IMR-90 (cell line): ENCODE measurements around the gene GBF1. TPM values are rescaled to one million over a fixed set of nuclear protein-coding genes. Genes with fewer than 3 reads are reported as not detected.

Source experiments
- ATAC-seq: fragments of 200-7000 bp; cut with Tn5 transposase; 2 replicates; pipeline ENCODE4 v1.9.1; 2020; ENCODE audit warnings: low read depth, mild to moderate bottlenecking, moderate library complexity
- BruUV-seq: library from RNA; stranded (reverse); fragments of 400-500 nt; replicated peaks from 2 replicates; lab custom pipeline; 2021; lab: Mats Ljungman, UMichigan
- CTCF ChIA-PET: fragments of 300-600 bp; formaldehyde crosslinking; extraction: SDS; loops from one replicate; lab custom pipeline; 2021; ENCODE audit warnings: antibody characterized with exemption; lab: Yijun Ruan, JAX
- POLR2A ChIA-PET: fragments of 300-600 bp; sonication (Branson Sonifier 250); formaldehyde crosslinking; loops from one replicate; lab custom pipeline; 2022; ENCODE audit warnings: antibody characterized with exemption; ENCODE audit not compliant: unreplicated experiment; lab: Charles Lee
- DNase-seq: peaks from one replicate; pipeline ENCODE4 v3.0.0; 2013
- H2AFZ ChIP-seq: replicated peaks from 2 replicates; pipeline ENCODE3; 2013; ENCODE audit warnings: low read length, mild to moderate bottlenecking; ENCODE audit not compliant: poor library complexity
- H2AK5ac ChIP-seq: 2 replicates; pipeline ENCODE4 v1.6.1; 2013; ENCODE audit warnings: low read depth, low read length, inconsistent platforms
- H2AK9ac ChIP-seq: replicated peaks from 2 replicates; pipeline ENCODE3; 2013; ENCODE audit warnings: mild to moderate bottlenecking, low read depth, low read length, moderate library complexity; ENCODE audit not compliant: poor library complexity
- H2BK120ac ChIP-seq: 2 replicates; pipeline ENCODE4 v1.6.1; 2013; ENCODE audit warnings: low read depth, low read length, inconsistent platforms
- H2BK15ac ChIP-seq: 3 replicates; pipeline ENCODE4 v1.6.1; 2013; ENCODE audit warnings: low read depth, low read length, inconsistent platforms
- H2BK20ac ChIP-seq: 2 replicates; pipeline ENCODE4 v1.6.1; 2013; ENCODE audit warnings: low read depth, mild to moderate bottlenecking, inconsistent platforms, low read length, moderate library complexity
- H2BK5ac ChIP-seq: 2 replicates; pipeline ENCODE4 v1.6.1; 2013; ENCODE audit warnings: mild to moderate bottlenecking, low read depth, low read length, inconsistent platforms; ENCODE audit not compliant: poor library complexity, severe bottlenecking
- H3K14ac ChIP-seq: replicated peaks from 2 replicates; pipeline ENCODE4 v1.6.1; 2013; ENCODE audit warnings: low read depth, low read length, inconsistent platforms
- H3K18ac ChIP-seq: 2 replicates; pipeline ENCODE4 v1.6.1; 2013; ENCODE audit warnings: low read depth, low read length, control low read depth
- H3K23ac ChIP-seq: 2 replicates; pipeline ENCODE4 v1.6.1; 2013; ENCODE audit warnings: low read depth, low read length, inconsistent platforms
- H3K27ac ChIP-seq: 2 replicates; pipeline ENCODE4 v1.5.1; 2013; ENCODE audit warnings: mild to moderate bottlenecking, control low read depth, low read length; ENCODE audit not compliant: insufficient read depth
- H3K27me3 ChIP-seq: 2 replicates; pipeline ENCODE4 v1.6.1; 2013; ENCODE audit warnings: low read length; ENCODE audit not compliant: control insufficient read depth, insufficient read depth
- H3K36me3 ChIP-seq: 2 replicates; pipeline ENCODE4 v1.6.1; 2013; ENCODE audit warnings: low read length, mixed read lengths; ENCODE audit not compliant: control insufficient read depth, insufficient read depth
- H3K4ac ChIP-seq: 2 replicates; pipeline ENCODE4 v1.6.1; 2013; ENCODE audit warnings: low read depth, low read length, inconsistent platforms
- H3K4me1 ChIP-seq: 2 replicates; pipeline ENCODE4 v1.6.1; 2013; ENCODE audit warnings: low read length, mixed read lengths; ENCODE audit not compliant: control insufficient read depth, insufficient read depth
- H3K4me2 ChIP-seq: 2 replicates; pipeline ENCODE4 v1.6.1; 2013; ENCODE audit warnings: low read depth, mild to moderate bottlenecking, control low read depth, low read length, moderate library complexity
- H3K4me3 ChIP-seq: 2 replicates; pipeline ENCODE4 v1.5.1; 2013; ENCODE audit warnings: low read depth, mild to moderate bottlenecking, control low read depth, low read length, moderate library complexity; ENCODE audit not compliant: insufficient read depth
- H3K56ac ChIP-seq: 2 replicates; pipeline ENCODE4 v1.6.1; 2013; ENCODE audit warnings: low read length, inconsistent platforms; ENCODE audit not compliant: insufficient read depth; ENCODE audit errors: extremely low read depth
- H3K79me1 ChIP-seq, 2 experiments: 2 replicates each; pipeline ENCODE4 v1.6.1; 2013; ENCODE audit warnings: low read length in 2 of 2, inconsistent platforms in 1 of 2, low read depth in 1 of 2
- H3K9ac ChIP-seq: 2 replicates; pipeline ENCODE4 v1.6.1; 2013; ENCODE audit warnings: low read depth, low read length, control low read depth
- H3K9me1 ChIP-seq: 2 replicates; pipeline ENCODE4 v1.6.1; 2013; ENCODE audit warnings: low read length, inconsistent platforms; ENCODE audit not compliant: insufficient read depth
- H3K9me3 ChIP-seq: 2 replicates; pipeline ENCODE4 v1.6.1; 2013; ENCODE audit warnings: low read length; ENCODE audit not compliant: control insufficient read depth, insufficient read depth
- H4K20me1 ChIP-seq: 2 replicates; pipeline ENCODE4 v1.6.1; 2013; ENCODE audit warnings: low read length, inconsistent platforms; ENCODE audit not compliant: insufficient read depth
- H4K5ac ChIP-seq: 2 replicates; pipeline ENCODE4 v1.6.1; 2013; ENCODE audit warnings: mild to moderate bottlenecking, low read depth, low read length, control low read depth
- H4K8ac ChIP-seq, 2 experiments: 2 replicates each; pipeline ENCODE4 v1.6.1; 2013; ENCODE audit warnings: low read depth in 2 of 2, low read length in 2 of 2, control low read depth in 1 of 2, inconsistent platforms in 1 of 2
- H4K91ac ChIP-seq: 2 replicates; pipeline ENCODE4 v1.6.1; 2013; ENCODE audit warnings: low read depth, low read length, inconsistent platforms; ENCODE audit not compliant: insufficient read depth
- MAFK ChIP-seq: IDR thresholded peaks from 2 replicates; pipeline ENCODE4 v1.6.1; 2012; ENCODE audit warnings: low read depth, low read length, improper control_type of control experiment
- RCOR1 ChIP-seq: IDR thresholded peaks from 2 replicates; pipeline ENCODE4 v1.6.1; 2012; ENCODE audit warnings: mild to moderate bottlenecking, low read length, improper control_type of control experiment; ENCODE audit not compliant: insufficient replicate concordance
- WGBS, 2 experiments: methylation state at CpG; one replicate each; pipeline versions ENCODE4 v1.1.5 to v1.1.7; 2013; ENCODE audit warnings: missing lambda C conversion rate in 2 of 2; ENCODE audit not compliant: insufficient read length in 1 of 2; ENCODE audit errors: extremely low coverage in 2 of 2; 5-methylcytosine and 5-hydroxymethylcytosine counted together
- dilution Hi-C: fragments of 300-500 bp; cut with HindIII; formaldehyde crosslinking; loops from one replicate; pipeline ENCODE4 v1.14.3; 2018; ENCODE audit warnings: low sequenced_read_pairs; ENCODE audit not compliant: unreplicated experiment
- in situ Hi-C: fragments of 300-500 bp; cut with MboI; formaldehyde crosslinking; loops from 3 replicates; pipeline ENCODE4 v1.14.3; 2019; ENCODE audit warnings: low sequenced_read_pairs, inconsistent platforms, mixed read lengths
- intact Hi-C: fragments of 100-400 bp; cut with micrococcal nuclease; formaldehyde crosslinking; loops from 2 replicates; pipeline ENCODE4 v1.10.0; 2022
- polyA plus RNA-seq, 3 experiments: library from polyadenylated mRNA; depleted of rRNA; stranded (reverse); fragments of >200 nt; gene quantifications; 2 replicates each; pipeline ENCODE4 v1.2.3, GENCODE V29; 2012; ENCODE audit warnings: low replicate concordance in 1 of 3
- total RNA-seq: library from RNA; depleted of rRNA; stranded (reverse); fragments of >200 nt; gene quantifications from 2 replicates; pipeline ENCODE4 v1.2.3, GENCODE V29; 2012

The GBF1 gene
- total and polyA plus RNA-seq, 2 of the 4 experiments (the other 2 are of a cell fraction), result 38.7 to 40.1 TPM

GRCh38 chr10:102281102-102281487 lies 35.8 kb downstream of the GBF1 start:
- TF ChIP-seq RCOR1, result no peak
- no peak for TF ChIP-seq MAFK
- Histone ChIP-seq H2BK15ac (no peak overlapping the region), H4K91ac (no peak overlapping the region), H2BK20ac (no peak overlapping the region), H2AK5ac (no peak overlapping the region), H3K9me1 (peaks cover 12% of the 10 kb centered on the region), H3K56ac (no peak overlapping the region), H3K36me3 (peaks cover 3% of the 10 kb centered on the region; the same call in 1 of the 2 replicates), H3K4me1 (peaks cover 6% of the 10 kb centered on the region), H4K5ac (no peak overlapping the region), H2AK9ac (no peak overlapping the region), H3K27ac (no peak overlapping the region), H3K79me1 (peaks cover 44 to 75% of the 10 kb centered on the region in 2 experiments), H3K14ac (0 out of 2 replicates have a peak overlapping the region, but pooled peaks have one; percentile 18), H3K27me3 (no peaks in the 10 kb centered on the region), H4K8ac (no peak overlapping the region), H3K4ac (no peak overlapping the region), H3K4me3 (no peak overlapping the region), H3K9ac (no peak overlapping the region), H3K4me2 (peak overlapping the region; percentile 72), H2AFZ (no peak overlapping the region), H2BK5ac (peak overlapping the region; percentile 23), H3K18ac (no peak overlapping the region), H3K9me3 (no peaks in the 10 kb centered on the region), H4K20me1 (peaks cover 60% of the 10 kb centered on the region), H2BK120ac (no peak overlapping the region), H3K23ac (0 out of 2 replicates have a peak overlapping the region, but pooled peaks have one; percentile 18)
- dilution Hi-C loops (no loop called here), in situ Hi-C loops (no loop called here), intact Hi-C loops (no loop called here)
- WGBS, 2 experiments, result no CpG with 5 or more reads among the region's 3 CpGs
- ChIA-PET CTCF (no interaction called here), POLR2A (no interaction called here)
- DNase-seq (peak; percentile 42), ATAC-seq (peak; percentile 48)
- no TSS peak for BruUV-seq
